IMR-90 (cell line): ENCODE measurements around the gene KCNQ1. TPM values are rescaled to one million over a fixed set of nuclear protein-coding genes. Genes with fewer than 3 reads are reported as not detected.

Experiments used
- ATAC-seq: fragments of 200-7000 bp; cut with Tn5 transposase; 2 replicates; pipeline ENCODE4 v1.9.1; 2020; ENCODE audit warnings: low read depth, mild to moderate bottlenecking, moderate library complexity
- BruUV-seq: library from RNA; stranded (reverse); fragments of 400-500 nt; replicated peaks from 2 replicates; lab custom pipeline; 2021; lab: Mats Ljungman, UMichigan
- CTCF ChIA-PET: fragments of 300-600 bp; formaldehyde crosslinking; extraction: SDS; loops from one replicate; lab custom pipeline; 2021; ENCODE audit warnings: antibody characterized with exemption; lab: Yijun Ruan, JAX
- POLR2A ChIA-PET: fragments of 300-600 bp; sonication (Branson Sonifier 250); formaldehyde crosslinking; loops from one replicate; lab custom pipeline; 2022; ENCODE audit warnings: antibody characterized with exemption; ENCODE audit not compliant: unreplicated experiment; lab: Charles Lee
- DNase-seq: peaks from one replicate; pipeline ENCODE4 v3.0.0; 2013
- H2AFZ ChIP-seq: replicated peaks from 2 replicates; pipeline ENCODE3; 2013; ENCODE audit warnings: low read length, mild to moderate bottlenecking; ENCODE audit not compliant: poor library complexity
- H2AK5ac ChIP-seq: 2 replicates; pipeline ENCODE4 v1.6.1; 2013; ENCODE audit warnings: low read depth, low read length, inconsistent platforms
- H2AK9ac ChIP-seq: replicated peaks from 2 replicates; pipeline ENCODE3; 2013; ENCODE audit warnings: mild to moderate bottlenecking, low read depth, low read length, moderate library complexity; ENCODE audit not compliant: poor library complexity
- H2BK120ac ChIP-seq: 2 replicates; pipeline ENCODE4 v1.6.1; 2013; ENCODE audit warnings: low read depth, low read length, inconsistent platforms
- H2BK15ac ChIP-seq: 3 replicates; pipeline ENCODE4 v1.6.1; 2013; ENCODE audit warnings: low read depth, low read length, inconsistent platforms
- H2BK20ac ChIP-seq: 2 replicates; pipeline ENCODE4 v1.6.1; 2013; ENCODE audit warnings: low read depth, mild to moderate bottlenecking, inconsistent platforms, low read length, moderate library complexity
- H2BK5ac ChIP-seq: 2 replicates; pipeline ENCODE4 v1.6.1; 2013; ENCODE audit warnings: mild to moderate bottlenecking, low read depth, low read length, inconsistent platforms; ENCODE audit not compliant: poor library complexity, severe bottlenecking
- H3K14ac ChIP-seq: replicated peaks from 2 replicates; pipeline ENCODE4 v1.6.1; 2013; ENCODE audit warnings: low read depth, low read length, inconsistent platforms
- H3K18ac ChIP-seq: 2 replicates; pipeline ENCODE4 v1.6.1; 2013; ENCODE audit warnings: low read depth, low read length, control low read depth
- H3K23ac ChIP-seq: 2 replicates; pipeline ENCODE4 v1.6.1; 2013; ENCODE audit warnings: low read depth, low read length, inconsistent platforms
- H3K27ac ChIP-seq: 2 replicates; pipeline ENCODE4 v1.5.1; 2013; ENCODE audit warnings: mild to moderate bottlenecking, control low read depth, low read length; ENCODE audit not compliant: insufficient read depth
- H3K27me3 ChIP-seq: 2 replicates; pipeline ENCODE4 v1.6.1; 2013; ENCODE audit warnings: low read length; ENCODE audit not compliant: control insufficient read depth, insufficient read depth
- H3K36me3 ChIP-seq: 2 replicates; pipeline ENCODE4 v1.6.1; 2013; ENCODE audit warnings: low read length, mixed read lengths; ENCODE audit not compliant: control insufficient read depth, insufficient read depth
- H3K4ac ChIP-seq: 2 replicates; pipeline ENCODE4 v1.6.1; 2013; ENCODE audit warnings: low read depth, low read length, inconsistent platforms
- H3K4me1 ChIP-seq: 2 replicates; pipeline ENCODE4 v1.6.1; 2013; ENCODE audit warnings: low read length, mixed read lengths; ENCODE audit not compliant: control insufficient read depth, insufficient read depth
- H3K4me2 ChIP-seq: 2 replicates; pipeline ENCODE4 v1.6.1; 2013; ENCODE audit warnings: low read depth, mild to moderate bottlenecking, control low read depth, low read length, moderate library complexity
- H3K4me3 ChIP-seq: 2 replicates; pipeline ENCODE4 v1.5.1; 2013; ENCODE audit warnings: low read depth, mild to moderate bottlenecking, control low read depth, low read length, moderate library complexity; ENCODE audit not compliant: insufficient read depth
- H3K56ac ChIP-seq: 2 replicates; pipeline ENCODE4 v1.6.1; 2013; ENCODE audit warnings: low read length, inconsistent platforms; ENCODE audit not compliant: insufficient read depth; ENCODE audit errors: extremely low read depth
- H3K79me1 ChIP-seq, 2 experiments: 2 replicates each; pipeline ENCODE4 v1.6.1; 2013; ENCODE audit warnings: low read length in 2 of 2, inconsistent platforms in 1 of 2, low read depth in 1 of 2
- H3K9ac ChIP-seq: 2 replicates; pipeline ENCODE4 v1.6.1; 2013; ENCODE audit warnings: low read depth, low read length, control low read depth
- H3K9me1 ChIP-seq: 2 replicates; pipeline ENCODE4 v1.6.1; 2013; ENCODE audit warnings: low read length, inconsistent platforms; ENCODE audit not compliant: insufficient read depth
- H3K9me3 ChIP-seq: 2 replicates; pipeline ENCODE4 v1.6.1; 2013; ENCODE audit warnings: low read length; ENCODE audit not compliant: control insufficient read depth, insufficient read depth
- H4K20me1 ChIP-seq: 2 replicates; pipeline ENCODE4 v1.6.1; 2013; ENCODE audit warnings: low read length, inconsistent platforms; ENCODE audit not compliant: insufficient read depth
- H4K5ac ChIP-seq: 2 replicates; pipeline ENCODE4 v1.6.1; 2013; ENCODE audit warnings: mild to moderate bottlenecking, low read depth, low read length, control low read depth
- H4K8ac ChIP-seq, 2 experiments: 2 replicates each; pipeline ENCODE4 v1.6.1; 2013; ENCODE audit warnings: low read depth in 2 of 2, low read length in 2 of 2, control low read depth in 1 of 2, inconsistent platforms in 1 of 2
- H4K91ac ChIP-seq: 2 replicates; pipeline ENCODE4 v1.6.1; 2013; ENCODE audit warnings: low read depth, low read length, inconsistent platforms; ENCODE audit not compliant: insufficient read depth
- BHLHE40 ChIP-seq: fragments of 150-350 bp; IDR thresholded peaks from 2 replicates; pipeline ENCODE4 v1.6.1; 2016; ENCODE audit warnings: mild to moderate bottlenecking, low read depth, low read length
- CEBPB ChIP-seq: IDR thresholded peaks from 2 replicates; pipeline ENCODE4 v1.6.1; 2012; ENCODE audit warnings: low read depth, low read length, improper control_type of control experiment
- CTCF ChIP-seq: conservative IDR thresholded peaks from 2 replicates; pipeline ENCODE4 v1.5.1; 2012; ENCODE audit warnings: mild to moderate bottlenecking, low read depth, low read length, improper control_type of control experiment
- MAFK ChIP-seq: IDR thresholded peaks from 2 replicates; pipeline ENCODE4 v1.6.1; 2012; ENCODE audit warnings: low read depth, low read length, improper control_type of control experiment
- NFE2L2 ChIP-seq: fragments of 150-350 bp; IDR thresholded peaks from 2 replicates; pipeline ENCODE4 v1.6.1; 2016; ENCODE audit warnings: low read depth, mild to moderate bottlenecking, low read length
- WGBS, 2 experiments: methylation state at CpG; one replicate each; pipeline versions ENCODE4 v1.1.5 to v1.1.7; 2013; ENCODE audit warnings: missing lambda C conversion rate in 2 of 2; ENCODE audit not compliant: insufficient read length in 1 of 2; ENCODE audit errors: extremely low coverage in 2 of 2; 5-methylcytosine and 5-hydroxymethylcytosine counted together
- dilution Hi-C: fragments of 300-500 bp; cut with HindIII; formaldehyde crosslinking; loops from one replicate; pipeline ENCODE4 v1.14.3; 2018; ENCODE audit warnings: low sequenced_read_pairs; ENCODE audit not compliant: unreplicated experiment
- in situ Hi-C: fragments of 300-500 bp; cut with MboI; formaldehyde crosslinking; loops from 3 replicates; pipeline ENCODE4 v1.14.3; 2019; ENCODE audit warnings: low sequenced_read_pairs, inconsistent platforms, mixed read lengths
- intact Hi-C: fragments of 100-400 bp; cut with micrococcal nuclease; formaldehyde crosslinking; loops from 2 replicates; pipeline ENCODE4 v1.10.0; 2022
- polyA plus RNA-seq, 3 experiments: library from polyadenylated mRNA; depleted of rRNA; stranded (reverse); fragments of >200 nt; gene quantifications; 2 replicates each; pipeline ENCODE4 v1.2.3, GENCODE V29; 2012; ENCODE audit warnings: low replicate concordance in 1 of 3
- total RNA-seq: library from RNA; depleted of rRNA; stranded (reverse); fragments of >200 nt; gene quantifications from 2 replicates; pipeline ENCODE4 v1.2.3, GENCODE V29; 2012
- TF ChIP-seq, protein P1 (sequence below): fragments of 150-350 bp; IDR thresholded peaks from 2 replicates; pipeline ENCODE4 v1.6.1; 2016; ENCODE audit warnings: low read depth, mild to moderate bottlenecking, low read length, moderate library complexity, borderline replicate concordance

KCNQ1 gene
- total and polyA plus RNA-seq, 2 of the 4 experiments (the other 2 are of a cell fraction) = 0.07 TPM; not detected in 1

DNA sequence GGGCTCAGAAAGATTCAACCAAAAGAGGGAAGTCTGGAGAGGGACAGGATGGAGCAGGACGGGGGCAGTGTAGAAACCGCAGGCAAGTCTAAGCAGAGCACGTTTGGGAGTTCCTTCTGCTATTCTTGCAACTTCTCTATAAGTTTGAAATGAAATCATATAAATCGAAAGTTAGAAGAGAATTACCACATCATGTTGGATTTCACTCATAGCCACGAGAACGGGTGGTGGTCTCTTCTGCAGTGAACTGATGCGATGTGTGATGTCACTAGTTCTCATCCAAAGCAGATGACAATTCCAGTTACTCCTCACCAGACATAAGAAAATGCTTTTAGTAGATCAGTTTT is 36.0 kb downstream of the KCNQ1 start:
- no peak overlapping the region for H4K91ac ChIP-seq
- no peak overlapping the region for H2AK9ac ChIP-seq
- H3K36me3 ChIP-seq = no peaks in the 10 kb centered on the region
- H3K27ac ChIP-seq = no peak overlapping the region
- H3K14ac ChIP-seq = no peak overlapping the region
- H3K4me1 ChIP-seq = no peaks in the 10 kb centered on the region
- no peak overlapping the region for H2BK120ac ChIP-seq
- H2BK5ac ChIP-seq = no peak overlapping the region
- no peak overlapping the region for H3K56ac ChIP-seq
- no peaks in the 10 kb centered on the region for H4K20me1 ChIP-seq
- no peaks in the 10 kb centered on the region for H3K9me3 ChIP-seq
- no peak for ATAC-seq
- no peak overlapping the region for H3K23ac ChIP-seq
- no peak overlapping the region for H2AK5ac ChIP-seq
- no peak overlapping the region for H3K4me2 ChIP-seq
- POLR2A ChIA-PET = no interaction called here
- H3K27me3 ChIP-seq = peaks cover 29% of the 10 kb centered on the region
- no peak overlapping the region for H3K4me3 ChIP-seq
- H3K4ac ChIP-seq = no peak overlapping the region
- in situ Hi-C loops = no loop called here
- H3K79me1 ChIP-seq = no peaks in the 10 kb centered on the region
- DNase-seq = no peak
- intact Hi-C loops = no loop called here
- H4K8ac ChIP-seq = no peak overlapping the region
- BruUV-seq = no TSS peak
- no peak overlapping the region for H4K5ac ChIP-seq
- CTCF ChIA-PET = no interaction called here
- no peak overlapping the region for H3K9ac ChIP-seq
- no peaks in the 10 kb centered on the region for H3K9me1 ChIP-seq
- no peak overlapping the region for H3K18ac ChIP-seq
- no peak overlapping the region for H2BK15ac ChIP-seq
- WGBS, 2 experiments = no CpG with 5 or more reads among the region's 7 CpGs
- TF ChIP-seq BHLHE40 (no peak), NFE2L2 (no peak), CTCF (no peak), CEBPB (no peak), MAFK (no peak)
- TF ChIP-seq, protein P1, sequence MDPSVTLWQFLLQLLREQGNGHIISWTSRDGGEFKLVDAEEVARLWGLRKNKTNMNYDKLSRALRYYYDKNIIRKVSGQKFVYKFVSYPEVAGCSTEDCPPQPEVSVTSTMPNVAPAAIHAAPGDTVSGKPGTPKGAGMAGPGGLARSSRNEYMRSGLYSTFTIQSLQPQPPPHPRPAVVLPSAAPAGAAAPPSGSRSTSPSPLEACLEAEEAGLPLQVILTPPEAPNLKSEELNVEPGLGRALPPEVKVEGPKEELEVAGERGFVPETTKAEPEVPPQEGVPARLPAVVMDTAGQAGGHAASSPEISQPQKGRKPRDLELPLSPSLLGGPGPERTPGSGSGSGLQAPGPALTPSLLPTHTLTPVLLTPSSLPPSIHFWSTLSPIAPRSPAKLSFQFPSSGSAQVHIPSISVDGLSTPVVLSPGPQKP = no peak
- no peak overlapping the region for H2BK20ac ChIP-seq
- no peak overlapping the region for H2AFZ ChIP-seq
- dilution Hi-C loops = no loop called here
